ENCODE results near the gene NOC2L.

DNA sequence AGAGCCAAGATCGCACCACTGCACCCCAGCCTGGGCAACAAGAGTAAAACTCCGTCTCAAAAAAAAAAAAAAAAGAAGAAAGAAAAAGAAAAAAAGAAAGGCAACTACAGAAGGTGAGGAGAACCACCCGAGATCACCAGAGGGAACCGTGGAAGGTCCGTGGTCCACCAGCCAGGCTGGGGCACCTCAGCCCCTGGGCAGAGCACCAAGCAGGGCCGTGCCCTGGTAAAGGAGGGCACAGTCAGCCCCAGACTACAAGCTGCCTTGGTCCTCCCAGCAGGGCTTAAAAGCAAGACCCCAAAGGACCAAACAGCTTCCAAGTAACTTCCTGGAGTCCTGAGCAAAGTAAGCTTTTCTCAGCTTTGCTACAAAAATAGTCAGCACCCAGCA is 44.2 kb downstream of the NOC2L start:
- TF ChIP-seq POLR2AphosphoS5 (IDR thresholded peaks at IDR 0.05) (no peak), POLR2A (IDR thresholded peaks at IDR 0.05) (no peak), EP300 (IDR thresholded peaks at IDR 0.05) (no peak)
- TF ChIP-seq, protein P1, sequence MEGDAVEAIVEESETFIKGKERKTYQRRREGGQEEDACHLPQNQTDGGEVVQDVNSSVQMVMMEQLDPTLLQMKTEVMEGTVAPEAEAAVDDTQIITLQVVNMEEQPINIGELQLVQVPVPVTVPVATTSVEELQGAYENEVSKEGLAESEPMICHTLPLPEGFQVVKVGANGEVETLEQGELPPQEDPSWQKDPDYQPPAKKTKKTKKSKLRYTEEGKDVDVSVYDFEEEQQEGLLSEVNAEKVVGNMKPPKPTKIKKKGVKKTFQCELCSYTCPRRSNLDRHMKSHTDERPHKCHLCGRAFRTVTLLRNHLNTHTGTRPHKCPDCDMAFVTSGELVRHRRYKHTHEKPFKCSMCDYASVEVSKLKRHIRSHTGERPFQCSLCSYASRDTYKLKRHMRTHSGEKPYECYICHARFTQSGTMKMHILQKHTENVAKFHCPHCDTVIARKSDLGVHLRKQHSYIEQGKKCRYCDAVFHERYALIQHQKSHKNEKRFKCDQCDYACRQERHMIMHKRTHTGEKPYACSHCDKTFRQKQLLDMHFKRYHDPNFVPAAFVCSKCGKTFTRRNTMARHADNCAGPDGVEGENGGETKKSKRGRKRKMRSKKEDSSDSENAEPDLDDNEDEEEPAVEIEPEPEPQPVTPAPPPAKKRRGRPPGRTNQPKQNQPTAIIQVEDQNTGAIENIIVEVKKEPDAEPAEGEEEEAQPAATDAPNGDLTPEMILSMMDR (IDR thresholded peaks at IDR 0.05) = no peak
